Measurements from ENCODE around the gene ZSCAN9. TPM values are rescaled to one million over a fixed set of nuclear protein-coding genes. Genes with fewer than 3 reads are reported as not detected.

The ZSCAN9 gene
- total and polyA plus RNA-seq, 2 of the 13 experiments (the other 11 are each of a cell fraction or from before 2014, with no cell fraction given), result 14.6 to 17.8 TPM

- TF ChIP-seq UBTF (CRISPR knock-in tag; IDR thresholded peaks at IDR 0.05) (peak; percentile 87), ZUFSP (CRISPR knock-in tag; IDR thresholded peaks at IDR 0.05; ENCODE audit: borderline replicate concordance) (no peak), TAF15 (IDR thresholded peaks at IDR 0.05; ENCODE audit: low read depth, low read length, poor library complexity, severe bottlenecking) (no peak), NR1H2 (CRISPR knock-in tag; IDR thresholded peaks at IDR 0.05; ENCODE audit: borderline replicate concordance, low read depth) (no peak), ZNF841 (CRISPR knock-in tag; IDR thresholded peaks at IDR 0.05; ENCODE audit: borderline replicate concordance) (no peak), FOSL2 (CRISPR knock-in tag; IDR thresholded peaks at IDR 0.05) (peak; percentile 50), TGIF2 (CRISPR knock-in tag; IDR thresholded peaks at IDR 0.05) (peak; percentile 90), ZFP91 (CRISPR knock-in tag; IDR thresholded peaks at IDR 0.05; ENCODE audit: borderline replicate concordance) (peak; percentile 10; the same call in 1 of the 2 replicates), TFE3 (CRISPR knock-in tag; IDR thresholded peaks at IDR 0.05) (peak; percentile 45; the same call in 1 of the 2 replicates), ZNF83 (CRISPR knock-in tag; IDR thresholded peaks at IDR 0.05; ENCODE audit: borderline replicate concordance) (0 out of 2 replicates have a peak, but pooled peaks have one; percentile 69), ZNF768 (CRISPR knock-in tag; IDR thresholded peaks at IDR 0.05) (no peak), PRDM10 (CRISPR knock-in tag; IDR thresholded peaks at IDR 0.05; ENCODE audit: low read depth) (peak; percentile 63; the same call in 1 of the 2 replicates)
- TF ChIP-seq, protein P1, sequence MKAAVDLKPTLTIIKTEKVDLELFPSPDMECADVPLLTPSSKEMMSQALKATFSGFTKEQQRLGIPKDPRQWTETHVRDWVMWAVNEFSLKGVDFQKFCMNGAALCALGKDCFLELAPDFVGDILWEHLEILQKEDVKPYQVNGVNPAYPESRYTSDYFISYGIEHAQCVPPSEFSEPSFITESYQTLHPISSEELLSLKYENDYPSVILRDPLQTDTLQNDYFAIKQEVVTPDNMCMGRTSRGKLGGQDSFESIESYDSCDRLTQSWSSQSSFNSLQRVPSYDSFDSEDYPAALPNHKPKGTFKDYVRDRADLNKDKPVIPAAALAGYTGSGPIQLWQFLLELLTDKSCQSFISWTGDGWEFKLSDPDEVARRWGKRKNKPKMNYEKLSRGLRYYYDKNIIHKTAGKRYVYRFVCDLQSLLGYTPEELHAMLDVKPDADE (CRISPR knock-in tag; IDR thresholded peaks at IDR 0.05), result no peak
These were observed 27.2 kb downstream of the ZSCAN9 start, which contains the start of gene ZKSCAN4 (continued) for GRCh38 chr6:28252009-28252975.
